Upper lobe of left lung (tissue), 4 donors: ENCODE results near the gene COA7.

Experiments used
- CTCF ChIP-seq, 6 experiments: fragments of 450-650 bp in 4 of 6; fragments of 200-600 bp in 2 of 6; sonication (generic) in 2 of 6; IDR thresholded peaks; one replicate each; pipeline ENCODE4 v1.5.1; 2016 to 2019; ENCODE audit warnings: antibody characterized with exemption in 6 of 6
- POLR2A ChIP-seq, 4 donors: fragments of 450-650 bp; IDR thresholded peaks; one replicate each; pipeline ENCODE4 v1.5.1; 2016 to 2017; ENCODE audit warnings: antibody characterized with exemption in 4 of 4, mild to moderate bottlenecking in 2 of 4

- TF ChIP-seq CTCF (IDR thresholded peaks at IDR 0.05): no peak
- no peak for TF ChIP-seq POLR2A (IDR thresholded peaks at IDR 0.05)
Observed at GRCh38 chr1:52635321-52636089, 62.6 kb downstream of the COA7 start.
